ENCODE data around the gene KSR1.

GRCh38 chr17:27535975-27536374 lies 79.7 kb downstream of the KSR1 start:
- TF ChIP-seq CTCF (IDR thresholded peaks at IDR 0.05) (no peak), ZFX (IDR thresholded peaks at IDR 0.05; ENCODE audit: borderline replicate concordance) (no peak)

Data from 22Rv1 (cell line).